K562 (cell line): ENCODE measurements around the gene LRIF1. TPM values are rescaled to one million over a fixed set of nuclear protein-coding genes. Genes with fewer than 3 reads are reported as not detected.

ENCODE experiments used
- ARID3A ChIP-seq: IDR thresholded peaks from 2 replicates; pipeline ENCODE4 v1.6.1; 2012; ENCODE audit warnings: low read depth, low read length, improper control_type of control experiment, borderline replicate concordance
- ATF3 ChIP-seq, 2 experiments: fragments of 450-650 bp in 1 of 2; sonication (generic) in 1 of 2; formaldehyde crosslinking in 1 of 2; IDR thresholded peaks in 1 of 2; conservative IDR thresholded peaks in 1 of 2; 2 replicates each; pipeline versions ENCODE4 v1.6.1 to v1.8.1; 2016 to 2023; ENCODE audit warnings: mild to moderate bottlenecking in 2 of 2, moderate library complexity in 2 of 2, inconsistent platforms in 1 of 2, missing genetic modification reagents in 1 of 2
- BACH1 ChIP-seq: fragments of 200-800 bp; sonication (Bioruptor generic); IDR thresholded peaks from 2 replicates; pipeline ENCODE4 v1.6.1; 2016; ENCODE audit warnings: missing genetic modification characterization, missing compliant biosample characterization
- CBFA2T2 ChIP-seq: fragments of 450-650 bp; conservative IDR thresholded peaks from 2 replicates; pipeline ENCODE4 v1.6.1; 2017; ENCODE audit warnings: mild to moderate bottlenecking
- DACH1 ChIP-seq: fragments of 450-650 bp; IDR thresholded peaks from 2 replicates; pipeline ENCODE4 v1.6.1; 2018; ENCODE audit not compliant: partially characterized antibody
- EP400 ChIP-seq: fragments of 450-650 bp; IDR thresholded peaks from 2 replicates; pipeline ENCODE4 v1.6.1; 2017; ENCODE audit warnings: antibody characterized with exemption, mild to moderate bottlenecking, moderate library complexity
- ESRRB ChIP-seq: fragments of 250-450 bp; sonication (Bioruptor Pico); IDR thresholded peaks from 2 replicates; pipeline ENCODE4 v1.5.0; 2020; ENCODE audit warnings: mild to moderate bottlenecking, moderate library complexity, borderline replicate concordance
- FOXA1 ChIP-seq: fragments of 450-650 bp; IDR thresholded peaks from 2 replicates; pipeline ENCODE4 v1.6.1; 2016; ENCODE audit warnings: mild to moderate bottlenecking, borderline replicate concordance
- L3MBTL2 ChIP-seq: fragments of 450-650 bp; IDR thresholded peaks from 2 replicates; pipeline ENCODE4 v1.6.1; 2016; ENCODE audit warnings: mild to moderate bottlenecking, moderate library complexity
- MAZ ChIP-seq, 2 experiments: fragments of 450-650 bp in 1 of 2; sonication (generic) in 1 of 2; formaldehyde crosslinking; IDR thresholded peaks in 1 of 2; conservative IDR thresholded peaks in 1 of 2; 2 replicates each; pipeline versions ENCODE4 v1.4.0 to v1.5.0; 2020; ENCODE audit warnings: mild to moderate bottlenecking in 1 of 2, missing genetic modification reagents in 1 of 2
- MEIS2 ChIP-seq: fragments of 450-650 bp; IDR thresholded peaks from 2 replicates; pipeline ENCODE4 v1.6.1; 2014; ENCODE audit warnings: mild to moderate bottlenecking; ENCODE audit not compliant: partially characterized antibody
- MTA2 ChIP-seq: fragments of 450-650 bp; IDR thresholded peaks from 2 replicates; pipeline ENCODE4 v1.6.1; 2016; ENCODE audit warnings: low read depth
- NCOA4 ChIP-seq: fragments of 450-650 bp; IDR thresholded peaks from 2 replicates; pipeline ENCODE4 v1.6.1; 2018; ENCODE audit warnings: mild to moderate bottlenecking; ENCODE audit not compliant: partially characterized antibody
- NCOA6 ChIP-seq: fragments of 450-650 bp; IDR thresholded peaks from 2 replicates; pipeline ENCODE4 v1.6.1; 2017; ENCODE audit warnings: mild to moderate bottlenecking
- PHB ChIP-seq: fragments of 250-450 bp; sonication (Bioruptor Pico); IDR thresholded peaks from 2 replicates; pipeline ENCODE4 v1.5.0; 2021
- POLR2A ChIP-seq: fragments of 450-650 bp; conservative IDR thresholded peaks from 2 replicates; pipeline ENCODE4 v1.6.1; 2016
- PPARD ChIP-seq: fragments of 250-450 bp; sonication (Bioruptor Pico); IDR thresholded peaks from 2 replicates; pipeline ENCODE4 v1.8.0; 2022; ENCODE audit warnings: inconsistent platforms, mild to moderate bottlenecking, moderate library complexity
- RB1 ChIP-seq: fragments of 450-650 bp; IDR thresholded peaks from 2 replicates; pipeline ENCODE4 v1.6.1; 2017; ENCODE audit warnings: low read depth, mild to moderate bottlenecking
- RBM17 ChIP-seq: fragments of 200-400 bp; formaldehyde crosslinking; IDR thresholded peaks from 2 replicates; pipeline ENCODE4 v1.6.1; 2017; ENCODE audit warnings: low read depth, mild to moderate bottlenecking, low read length, borderline replicate concordance
- SMARCB1 ChIP-seq: IDR thresholded peaks from 2 replicates; pipeline ENCODE4 v1.6.1; 2011; ENCODE audit warnings: improper control_type of control experiment, low read depth; ENCODE audit not compliant: insufficient read length
- TCF7 ChIP-seq: sonication (generic); IDR thresholded peaks from 2 replicates; pipeline ENCODE4 v1.6.1; 2016; ENCODE audit warnings: antibody characterized with exemption, borderline replicate concordance
- TEAD4 ChIP-seq, 2 experiments: sonication (generic) in 1 of 2; formaldehyde crosslinking in 1 of 2; IDR thresholded peaks; 2 replicates each; pipeline versions ENCODE4 v1.6.1 to v1.8.0; 2012 to 2022; ENCODE audit warnings: borderline replicate concordance in 1 of 2, inconsistent platforms in 1 of 2, low read length in 1 of 2, mild to moderate bottlenecking in 1 of 2, missing genetic modification reagents in 1 of 2
- TFE3 ChIP-seq: fragments of 450-650 bp; formaldehyde crosslinking; IDR thresholded peaks from 2 replicates; pipeline ENCODE4 v1.4.0; 2020; ENCODE audit warnings: mild to moderate bottlenecking, mixed read lengths
- ZNF133 ChIP-seq: fragments of 250-450 bp; sonication (Bioruptor Pico); IDR thresholded peaks from 2 replicates; pipeline ENCODE4 v1.4.0; 2020; ENCODE audit warnings: mild to moderate bottlenecking
- polyA plus RNA-seq, 8 experiments: library from polyadenylated mRNA; depleted of rRNA in 4 of 8; stranded (reverse) in 5 of 8; unstranded in 3 of 8; fragments of >200 nt; fragmentation: Nextera tagmentation in 2 of 8; fragmentation: Illumina TruSeq in 1 of 8; extraction: Ambion mirVana in 2 of 8; extraction: Trizol in 1 of 8; gene quantifications; 2 replicates each; pipeline versions ENCODE4 v1.2.1 to v1.2.3, GENCODE V29; 2011 to 2014; ENCODE audit warnings: inconsistent platforms in 1 of 8, missing spikeins in 1 of 8
- total RNA-seq, 7 experiments: library from RNA; depleted of rRNA in 6 of 7; stranded (reverse); fragments of >200 nt in 6 of 7; fragmentation: Illumina TruSeq in 2 of 7; extraction: Trizol in 2 of 7; gene quantifications; 2 replicates each; pipeline versions ENCODE4 v1.2.1 to v1.2.3, GENCODE V29; 2011 to 2021; ENCODE audit warnings: low replicate concordance in 1 of 7
- TF ChIP-seq, protein P1 (sequence below): IDR thresholded peaks from 2 replicates; pipeline ENCODE4 v1.6.1; 2014; ENCODE audit warnings: antibody characterized with exemption

Gene LRIF1
- total and polyA plus RNA-seq, 9 of the 15 experiments (the other 6 are each of a cell fraction or from before 2014, with no cell fraction given): 35.6 to 88.8 (median 74.1) TPM

- TF ChIP-seq DACH1: peak; percentile 46
- TF ChIP-seq ARID3A: no peak
- TF ChIP-seq ATF3 (IDR thresholded peaks at IDR 0.05): no peak
- no peak for TF ChIP-seq ATF3 (CRISPR knock-in tag; conservative IDR thresholded peaks at IDR 0.05)
- TF ChIP-seq MTA2: peak; percentile 43
- TF ChIP-seq CBFA2T2: peak; percentile 77
- TF ChIP-seq RB1: no peak
- no peak for TF ChIP-seq FOXA1
- TF ChIP-seq NCOA4: no peak
- no peak for TF ChIP-seq TFE3 (CRISPR knock-in tag)
- TF ChIP-seq POLR2A: 0 out of 2 replicates have a peak, but pooled peaks have one; percentile 21
- peak; percentile 57 for TF ChIP-seq MEIS2
- no peak for TF ChIP-seq ESRRB (CRISPR knock-in tag)
- TF ChIP-seq BACH1: no peak
- TF ChIP-seq PPARD (CRISPR knock-in tag): no peak
- TF ChIP-seq TEAD4 (IDR thresholded peaks at IDR 0.05; ENCODE audit: low read length): peak; percentile 71
- no peak for TF ChIP-seq TEAD4 (CRISPR knock-in tag; IDR thresholded peaks at IDR 0.05; ENCODE audit: borderline replicate concordance)
- TF ChIP-seq L3MBTL2: no peak
- no peak for TF ChIP-seq EP400
- TF ChIP-seq, protein P1, sequence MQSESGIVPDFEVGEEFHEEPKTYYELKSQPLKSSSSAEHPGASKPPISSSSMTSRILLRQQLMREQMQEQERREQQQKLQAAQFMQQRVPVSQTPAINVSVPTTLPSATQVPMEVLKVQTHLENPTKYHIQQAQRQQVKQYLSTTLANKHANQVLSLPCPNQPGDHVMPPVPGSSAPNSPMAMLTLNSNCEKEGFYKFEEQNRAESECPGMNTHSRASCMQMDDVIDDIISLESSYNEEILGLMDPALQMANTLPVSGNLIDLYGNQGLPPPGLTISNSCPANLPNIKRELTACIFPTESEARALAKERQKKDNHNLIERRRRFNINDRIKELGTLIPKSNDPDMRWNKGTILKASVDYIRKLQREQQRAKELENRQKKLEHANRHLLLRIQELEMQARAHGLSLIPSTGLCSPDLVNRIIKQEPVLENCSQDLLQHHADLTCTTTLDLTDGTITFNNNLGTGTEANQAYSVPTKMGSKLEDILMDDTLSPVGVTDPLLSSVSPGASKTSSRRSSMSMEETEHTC: no peak
- TF ChIP-seq PHB (CRISPR knock-in tag): no peak
- no peak for TF ChIP-seq NCOA6
- no peak for TF ChIP-seq ZNF133
- TF ChIP-seq MAZ (CRISPR knock-in tag; conservative IDR thresholded peaks at IDR 0.05 in 1 of 2, IDR thresholded peaks at IDR 0.05 in 1 of 2): no peak
- TF ChIP-seq TCF7: no peak
- TF ChIP-seq SMARCB1: no peak
- TF ChIP-seq RBM17: no peak
Measured at GRCh38 chr1:110960777-110961420, 2.8 kb downstream of the LRIF1 start (continued).
